ENCODE data around the gene BTN3A1.
"Not testable (repeated sequence)": the region's sequence is repeated elsewhere in the genome, so short reads cannot be mapped to it uniquely, and the experiment has no call there.

Gene BTN3A1

DNA sequence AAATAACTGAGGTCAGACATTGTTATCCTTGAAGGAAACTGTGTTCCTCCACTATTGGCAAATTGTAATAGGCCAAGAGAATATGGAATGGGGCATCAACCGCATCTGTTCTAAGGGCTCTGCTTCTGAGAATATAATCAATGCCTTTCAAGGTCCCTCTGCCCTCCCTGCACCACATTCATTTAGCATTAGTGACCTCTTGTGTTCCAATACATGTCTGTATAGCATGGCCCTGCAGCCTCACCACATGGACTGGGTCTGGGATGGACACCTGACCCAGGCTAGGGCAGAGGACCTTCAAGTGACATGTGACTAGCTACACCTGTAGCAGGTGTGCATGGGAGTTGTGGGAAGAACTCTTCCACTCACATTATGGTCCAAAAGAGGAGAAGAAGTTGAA lies 14.2 kb downstream of the BTN3A1 start:
- DNase-seq: no peak

DNA sequence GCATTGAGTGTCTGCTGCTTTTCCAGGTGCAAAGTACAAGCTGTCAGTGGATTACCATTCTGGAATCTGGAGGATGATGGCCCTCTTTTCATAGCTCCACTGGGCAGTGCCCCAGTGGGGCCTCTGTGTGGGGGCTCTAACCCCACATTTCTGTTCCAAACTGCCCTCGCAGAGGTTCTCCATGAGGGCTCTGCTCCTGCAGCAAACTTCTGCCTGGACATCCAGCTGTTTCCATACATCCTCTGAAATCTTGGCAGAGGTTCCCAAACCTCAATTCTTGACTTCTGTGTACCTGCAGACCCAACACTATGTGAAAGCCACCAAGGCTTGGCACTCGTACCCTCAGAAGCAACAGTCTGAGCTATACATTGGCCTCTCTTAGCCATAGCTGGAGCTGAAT lies 16.0 kb downstream of the BTN3A1 start:
- DNase-seq: not testable (repeated sequence)

DNA sequence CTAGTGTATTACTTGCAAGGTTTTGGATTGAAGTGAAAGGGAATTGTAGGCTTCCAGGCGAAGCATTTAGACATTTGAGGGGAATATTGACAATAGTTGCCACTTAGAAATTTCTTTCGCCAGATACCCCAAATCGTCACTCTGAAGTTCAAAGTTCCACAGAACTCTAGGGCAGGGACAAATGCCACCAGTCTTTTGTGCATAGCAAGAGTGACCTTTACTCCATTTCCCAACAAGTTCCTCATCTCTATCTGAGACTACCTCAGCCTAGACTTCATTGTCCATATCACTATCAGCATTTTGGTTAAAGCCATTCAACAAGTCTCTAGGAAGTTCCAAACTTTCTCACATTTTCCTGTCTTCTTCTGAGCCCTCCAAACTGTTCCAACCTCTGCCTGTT lies 16.7 kb downstream of the BTN3A1 start:
- not testable (repeated sequence) for DNase-seq

DNA sequence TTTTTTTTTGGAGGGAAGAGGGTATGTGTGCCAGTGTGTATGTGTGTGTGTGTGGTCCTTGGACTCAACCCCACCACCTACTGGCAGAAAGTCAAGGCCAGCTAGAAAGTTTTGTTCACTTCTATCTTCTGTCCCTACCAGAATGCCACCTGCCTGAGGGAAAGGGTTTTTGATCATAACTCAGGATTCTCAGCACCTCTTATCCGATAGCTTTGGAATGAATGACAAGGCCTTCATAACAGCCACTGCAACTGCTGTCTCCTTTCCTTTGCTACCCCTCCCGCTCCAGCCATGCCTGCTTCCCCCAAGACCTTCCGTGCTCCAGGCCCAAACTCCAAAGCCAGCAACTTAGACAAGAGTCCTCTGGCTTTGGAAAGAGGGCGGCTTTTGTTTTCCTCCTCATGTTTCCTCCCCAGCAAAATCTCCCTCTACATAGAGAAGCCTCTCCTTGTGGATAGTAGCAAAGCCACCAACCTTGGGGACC lies 18.7 kb downstream of the BTN3A1 start:
- peak; percentile 74 for DNase-seq

DNA sequence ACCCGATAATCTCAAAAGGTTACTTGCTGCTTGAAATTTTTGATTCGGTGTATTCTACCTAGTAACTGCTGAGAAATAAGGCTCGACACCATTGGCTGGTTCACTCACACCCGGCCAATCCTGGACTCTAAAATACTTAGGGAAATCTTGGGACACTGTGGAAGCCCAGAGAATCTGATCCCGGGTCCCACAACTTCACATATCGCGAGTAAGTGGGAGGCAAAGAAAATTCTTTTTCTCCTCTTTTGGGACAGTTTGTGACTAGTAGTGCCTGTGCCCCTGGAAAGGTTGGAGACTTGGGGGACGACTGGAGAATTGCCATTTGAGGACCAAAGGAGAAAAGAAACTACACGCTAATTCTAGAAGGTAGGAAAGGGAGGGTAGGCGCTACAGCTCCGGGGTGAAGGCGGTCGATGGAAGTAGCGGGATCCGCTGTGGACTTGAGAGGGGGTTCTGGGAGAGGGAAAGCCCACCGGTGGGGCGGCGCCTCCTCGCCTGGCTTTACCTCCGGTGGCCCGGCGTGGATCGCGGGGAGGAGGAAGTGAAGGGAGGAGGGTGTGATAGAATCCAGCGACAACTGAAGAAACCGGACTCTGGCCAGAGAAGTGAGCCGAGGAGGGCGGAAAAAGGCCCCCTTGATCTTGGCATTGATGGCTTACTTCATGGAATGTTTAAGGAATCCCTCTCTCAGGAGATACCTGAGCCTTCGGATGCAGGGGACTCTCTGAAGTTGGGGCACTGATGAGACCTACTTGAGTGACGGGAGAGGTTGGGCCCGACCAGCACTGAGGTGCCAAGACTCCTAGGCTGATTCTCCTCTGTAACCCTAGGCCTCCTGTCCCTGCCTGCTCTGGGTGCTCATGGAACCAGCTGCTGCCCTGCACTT lies 19.4 kb downstream of the BTN3A1 start:
- peak; percentile 95 for DNase-seq

DNA sequence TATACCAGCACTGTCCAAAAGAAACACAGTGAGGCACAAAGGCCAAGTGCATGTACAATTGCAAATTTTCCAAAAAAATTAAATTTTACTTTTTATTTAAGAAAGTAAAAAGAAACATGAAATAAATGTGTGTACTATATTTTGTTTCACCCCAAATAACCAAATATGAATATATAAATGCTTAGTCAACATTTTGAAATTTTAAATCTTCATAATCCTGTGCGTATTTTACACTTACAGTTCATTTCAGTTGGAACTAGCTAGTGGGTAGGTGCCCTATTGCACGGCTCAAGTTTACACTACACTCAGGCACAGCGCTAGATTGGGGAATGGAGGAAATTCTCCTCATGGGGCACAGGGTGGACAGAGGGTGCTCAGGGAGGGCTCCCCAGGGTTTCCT lies 20.3 kb downstream of the BTN3A1 start:
- no peak for DNase-seq

DNA sequence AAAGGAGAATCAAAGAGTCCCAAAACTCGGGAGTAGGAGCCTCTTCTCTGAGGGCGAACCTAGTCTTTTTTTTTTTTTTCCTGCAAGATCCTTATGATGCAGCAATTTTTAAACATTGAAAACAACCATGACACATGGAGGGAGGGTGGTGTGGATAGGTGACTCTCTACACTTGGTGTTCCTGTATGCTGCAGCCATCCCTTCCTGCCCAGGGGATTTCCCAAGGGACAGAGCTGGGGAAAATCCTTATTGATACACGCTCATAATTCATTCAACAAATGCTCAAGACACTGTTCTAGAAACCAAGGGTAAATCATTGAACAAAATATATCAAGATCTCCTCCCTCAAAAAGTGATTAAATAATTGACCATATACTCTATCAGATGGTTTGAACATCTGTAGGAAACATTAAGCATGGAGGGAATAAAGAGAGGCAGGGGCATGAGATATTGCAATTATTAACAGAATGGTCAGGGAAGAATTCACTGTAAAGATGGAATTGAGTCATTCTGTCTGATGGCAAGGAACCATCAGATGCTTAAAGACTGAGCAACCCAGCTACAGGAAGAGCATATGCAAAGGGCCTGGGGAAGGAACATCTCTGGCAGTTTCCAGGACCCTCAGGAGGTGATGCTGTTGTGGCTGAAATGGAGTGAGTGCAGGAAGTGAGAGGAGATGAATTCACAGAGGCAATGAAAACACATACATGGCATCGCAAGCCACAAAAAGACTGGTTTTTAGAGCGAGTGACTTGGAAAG lies 24.8 kb downstream of the BTN3A1 start:
- no peak for DNase-seq

DNA sequence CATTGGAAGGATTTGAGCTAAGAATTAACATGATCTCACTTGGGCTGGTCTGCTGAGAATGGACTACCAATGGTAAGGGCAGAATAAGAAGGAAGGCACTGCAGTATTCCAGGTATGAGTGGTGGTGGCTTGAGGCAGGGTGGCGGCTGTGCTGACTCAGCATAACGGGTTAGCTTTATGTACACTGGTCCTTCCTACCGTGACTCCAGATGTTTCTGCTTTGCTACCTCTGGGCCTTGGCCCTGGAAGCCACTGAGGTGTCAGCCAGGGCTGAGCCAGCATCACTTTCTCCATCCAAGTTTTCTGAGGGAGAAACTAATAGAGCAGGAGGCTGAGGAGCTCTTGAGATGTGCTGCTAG lies 25.4 kb downstream of the BTN3A1 start:
- no peak for DNase-seq

DNA sequence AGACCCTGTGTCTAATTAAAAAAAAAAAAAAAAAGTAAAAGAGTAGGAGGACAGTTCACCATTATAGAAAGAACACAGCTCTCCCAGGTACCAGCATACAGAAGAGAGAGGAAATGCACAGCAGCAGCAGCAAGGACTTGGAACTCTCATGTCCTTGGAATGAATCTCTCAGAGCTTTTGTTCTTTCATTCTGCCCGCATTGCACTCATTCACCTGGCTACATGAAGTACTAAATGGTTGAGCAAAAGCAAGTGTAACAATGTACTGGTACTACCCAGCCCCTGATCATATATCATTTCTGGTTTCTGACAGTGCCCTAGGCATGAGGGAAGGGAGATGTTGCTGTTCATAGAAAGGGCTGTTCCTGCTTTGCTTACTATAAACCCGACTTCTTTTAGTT lies 26.1 kb downstream of the BTN3A1 start:
- DNase-seq: no peak

DNA sequence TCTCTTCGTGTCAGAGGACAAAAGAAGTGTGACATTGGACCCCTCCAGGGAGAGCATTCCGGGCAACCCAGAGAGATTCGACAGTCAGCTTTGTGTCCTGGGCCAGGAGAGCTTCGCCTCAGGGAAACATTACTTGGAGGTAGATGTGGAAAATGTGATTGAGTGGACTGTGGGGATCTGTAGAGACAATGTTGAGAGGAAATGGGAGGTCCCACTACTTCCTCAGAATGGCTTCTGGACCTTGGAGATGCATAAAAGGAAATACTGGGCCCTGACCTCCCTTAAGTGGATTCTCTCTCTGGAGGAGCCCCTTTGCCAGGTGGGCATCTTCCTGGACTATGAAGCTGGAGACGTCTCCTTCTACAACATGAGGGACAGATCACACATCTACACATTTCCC lies 28.7 kb downstream of the BTN3A1 start:
- DNase-seq: no peak

DNA sequence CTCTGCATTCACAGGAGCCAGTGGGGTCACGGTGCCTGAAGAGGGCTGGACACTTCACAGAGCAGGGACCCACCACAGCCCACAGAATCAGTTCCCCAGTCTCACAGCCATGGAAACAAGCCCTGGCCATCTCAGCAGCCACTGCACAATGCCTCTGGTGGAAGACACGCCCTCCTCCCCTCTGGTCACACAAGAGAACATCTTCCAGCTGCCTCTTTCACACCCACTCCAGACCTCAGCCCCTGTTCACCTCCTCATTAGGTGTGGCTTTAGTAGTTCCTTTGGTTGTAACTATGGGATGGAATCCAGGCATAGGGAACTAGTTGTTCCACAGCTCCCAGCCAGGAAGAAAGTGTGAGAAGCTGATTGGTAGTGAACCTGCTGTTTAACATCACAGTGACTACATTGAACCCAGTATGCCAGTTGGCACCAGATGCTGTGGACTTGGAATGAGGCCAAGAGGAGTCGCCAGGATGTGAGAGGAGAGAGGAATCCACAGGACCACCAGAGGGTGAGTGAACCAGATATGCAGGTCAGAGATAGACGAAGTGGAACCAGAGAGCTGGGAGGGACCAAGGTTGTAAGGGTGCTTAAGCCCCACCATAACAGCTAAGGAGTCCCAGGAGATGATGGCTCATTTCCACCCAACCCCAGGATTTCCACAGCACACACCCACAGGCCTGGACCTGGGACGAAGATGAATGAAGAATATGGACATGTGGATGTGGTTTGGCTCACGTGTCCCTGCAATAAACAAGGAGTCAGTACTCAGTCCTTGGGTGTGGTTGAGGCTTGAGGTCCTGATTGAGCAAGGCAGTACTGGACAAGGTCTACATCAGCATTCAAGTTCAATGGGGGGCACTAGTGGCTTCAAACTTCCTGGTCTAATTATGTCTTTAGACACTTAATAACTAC lies 29.4 kb downstream of the BTN3A1 start:
- no peak for DNase-seq

DNA sequence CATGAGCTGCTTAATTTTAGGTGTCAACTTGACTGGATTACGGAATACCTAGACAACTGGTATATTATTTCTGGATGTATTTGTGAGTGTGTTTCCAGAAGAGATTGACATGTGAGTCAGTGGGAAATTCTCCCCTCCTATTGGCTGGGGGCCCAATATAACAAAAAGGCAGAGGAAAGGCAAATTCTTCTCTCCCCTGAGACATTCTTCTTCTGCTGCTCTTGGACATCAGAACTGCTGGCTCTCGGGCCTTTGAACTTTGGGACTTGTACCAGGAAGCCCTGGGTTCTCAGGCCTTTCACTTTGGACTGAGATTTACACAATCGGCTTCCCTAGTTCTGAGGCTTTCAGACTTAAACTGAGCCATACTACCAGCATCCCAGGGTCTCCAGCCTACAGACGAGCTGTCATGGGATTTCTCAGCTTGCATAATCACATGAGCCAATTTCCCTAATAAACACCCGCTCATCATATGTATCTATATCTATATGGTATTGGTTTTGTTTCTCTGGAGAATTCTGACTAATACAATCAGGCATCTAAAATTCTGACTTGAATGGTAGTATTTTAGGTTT lies 30.6 kb downstream of the BTN3A1 start:
- DNase-seq: no peak

DNA sequence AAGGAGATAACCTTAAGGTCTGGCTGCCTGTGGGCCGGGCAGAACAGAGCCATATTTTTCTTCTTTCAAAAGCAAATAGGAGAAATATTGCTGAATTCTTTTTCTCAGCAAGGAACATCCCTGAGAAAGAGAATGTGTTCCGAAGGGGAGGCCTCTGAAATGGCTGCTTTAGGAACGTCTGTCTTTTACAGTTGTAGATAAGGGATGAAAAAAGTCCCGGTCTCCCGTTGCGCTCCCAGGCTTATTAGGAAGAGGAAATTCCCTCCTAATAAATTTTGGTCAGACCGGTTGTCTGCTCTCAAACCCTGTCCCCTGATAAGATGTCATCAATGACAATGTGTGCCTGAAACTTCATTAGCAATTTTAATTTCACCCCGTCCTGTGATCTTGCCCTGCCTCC lies 31.6 kb downstream of the BTN3A1 start:
- not testable (repeated sequence) for DNase-seq

DNA sequence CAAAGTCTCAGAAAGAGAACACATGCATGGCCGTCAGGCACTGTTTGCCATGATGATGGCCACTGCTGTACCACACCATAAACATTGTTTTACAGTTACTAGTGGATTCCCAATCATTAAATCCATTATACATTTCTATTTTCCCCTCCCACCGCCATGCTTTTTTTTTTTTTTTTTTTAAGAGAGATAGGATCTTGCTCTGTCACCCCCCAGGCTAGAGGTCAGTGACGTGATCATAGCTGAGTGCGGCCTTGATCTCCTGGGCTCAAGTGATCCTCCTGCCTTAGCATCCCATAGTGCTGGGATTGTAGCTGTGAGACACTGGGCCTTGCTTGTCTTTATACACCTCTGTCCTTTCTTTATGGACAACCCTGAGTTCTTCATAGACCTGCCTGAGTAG lies 33.9 kb downstream of the BTN3A1 start:
- no peak for DNase-seq

DNA sequence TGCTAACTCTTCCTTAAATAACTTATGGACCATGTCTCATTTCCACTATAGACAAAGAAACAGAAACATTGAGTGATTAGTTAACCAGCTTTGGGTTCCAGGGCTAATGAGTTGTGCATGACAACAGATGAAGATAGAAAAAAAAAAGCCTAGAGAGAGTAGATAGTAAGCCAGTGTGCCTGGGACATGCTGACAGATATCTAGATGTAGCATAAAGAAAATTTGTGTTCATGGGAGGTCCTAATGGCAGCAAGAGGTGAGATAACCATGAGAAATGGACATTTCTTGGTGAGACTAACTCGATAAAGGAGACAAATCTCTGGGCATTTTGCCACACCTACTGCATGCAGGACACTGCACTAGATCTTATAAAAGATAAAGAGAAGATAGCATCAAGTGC lies 35.5 kb downstream of the BTN3A1 start:
- DNase-seq: no peak

DNA sequence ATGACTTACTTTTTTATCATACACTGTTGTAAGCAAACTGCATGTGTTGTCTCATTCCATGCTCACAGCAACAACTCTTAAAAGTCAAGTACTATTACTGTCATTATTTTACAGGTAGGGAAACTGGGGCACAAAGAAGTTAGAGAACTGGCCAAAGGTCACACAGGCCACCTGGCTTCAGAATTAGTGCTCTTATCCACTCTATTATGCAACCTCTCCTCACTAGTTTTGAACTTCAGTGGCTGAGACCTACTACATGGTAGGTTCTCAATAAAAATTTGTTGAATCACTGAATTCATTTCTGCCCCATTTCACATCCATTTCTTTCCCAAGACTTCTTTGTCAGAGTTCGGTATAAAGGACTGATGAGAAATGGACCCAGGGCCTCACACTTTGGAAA lies 35.9 kb downstream of the BTN3A1 start:
- DNase-seq: no peak

DNA sequence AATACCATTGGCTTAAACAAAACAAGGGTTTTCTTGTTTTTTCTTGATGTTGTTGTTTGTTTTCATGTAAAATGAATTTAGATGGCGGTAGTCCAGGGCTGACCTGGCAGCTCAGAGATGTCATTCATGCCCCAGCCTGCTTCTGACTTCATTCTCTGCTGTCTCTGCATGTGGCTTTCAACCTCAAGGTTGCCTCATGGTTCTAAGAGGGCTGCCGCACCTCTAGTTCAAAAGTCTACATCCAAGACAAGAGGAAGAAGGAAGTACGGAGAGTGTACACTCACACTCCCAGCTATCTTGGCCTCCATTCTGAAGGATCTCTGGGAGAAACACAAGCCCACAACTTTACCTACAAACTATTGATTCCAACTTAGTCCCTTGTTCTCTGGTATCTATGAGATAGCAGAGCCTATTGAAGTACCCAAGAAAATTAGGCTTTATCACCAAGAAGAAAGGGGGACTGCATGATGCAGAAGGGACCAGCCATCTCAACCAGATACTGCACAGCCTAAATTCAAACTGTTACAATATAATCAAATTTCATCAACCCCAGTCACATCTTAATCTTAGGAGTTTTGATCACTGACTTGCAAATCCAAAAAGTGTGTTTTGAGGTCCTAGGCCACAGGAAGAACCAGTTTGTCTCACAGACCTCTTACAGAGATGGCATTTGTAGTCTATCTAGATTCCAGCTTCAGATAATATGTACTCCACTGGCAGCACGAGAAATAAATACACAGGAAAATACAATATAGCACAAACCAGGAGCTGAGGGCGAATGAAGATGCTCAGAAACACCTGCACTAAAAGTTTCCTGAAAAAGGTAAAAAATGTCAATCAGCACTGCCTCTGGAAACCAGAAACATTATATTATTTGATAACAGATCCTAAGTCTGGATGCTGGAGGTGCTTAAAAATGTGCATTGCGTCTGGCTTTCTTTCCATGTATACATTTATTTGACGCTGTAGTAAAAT lies 37.4 kb downstream of the BTN3A1 start:
- no peak for DNase-seq

DNA sequence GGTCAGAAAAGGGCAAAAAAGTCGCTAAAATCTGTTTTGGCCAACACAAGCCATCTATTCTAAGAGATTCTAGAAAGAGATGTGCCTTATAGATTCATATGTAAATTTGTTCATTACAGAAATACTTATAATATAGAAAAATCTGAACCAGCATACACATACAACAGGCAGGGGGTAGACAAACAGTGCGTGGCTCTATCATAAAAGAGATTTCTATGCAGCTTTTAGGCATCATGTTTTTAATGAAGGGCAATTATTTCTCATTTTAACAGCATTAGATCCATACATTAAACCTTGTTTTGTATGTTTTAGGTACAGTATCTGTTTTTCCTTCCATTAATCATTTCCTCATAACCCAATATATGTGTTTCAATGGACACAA lies 38.9 kb downstream of the BTN3A1 start:
- no peak for DNase-seq

DNA sequence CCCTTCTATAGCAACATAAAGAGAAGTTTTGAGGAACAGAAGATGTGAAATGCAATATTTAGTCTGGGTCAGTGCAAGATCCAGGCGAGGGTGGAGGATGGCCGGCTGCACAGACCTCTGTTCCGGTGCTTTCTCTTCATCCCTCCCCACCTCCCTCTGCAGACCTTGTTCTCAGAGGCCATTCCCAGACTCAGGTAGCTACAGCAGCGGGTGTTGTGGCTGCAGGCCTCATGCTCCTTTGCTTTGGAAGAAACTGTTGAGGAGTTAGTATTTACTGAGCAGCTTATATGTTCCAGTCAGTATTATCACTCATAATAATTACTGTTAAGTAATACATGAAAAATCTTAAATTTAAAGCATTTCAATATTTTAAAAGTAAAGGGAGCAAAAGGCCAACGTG lies 39.9 kb downstream of the BTN3A1 start:
- no peak for DNase-seq

DNA sequence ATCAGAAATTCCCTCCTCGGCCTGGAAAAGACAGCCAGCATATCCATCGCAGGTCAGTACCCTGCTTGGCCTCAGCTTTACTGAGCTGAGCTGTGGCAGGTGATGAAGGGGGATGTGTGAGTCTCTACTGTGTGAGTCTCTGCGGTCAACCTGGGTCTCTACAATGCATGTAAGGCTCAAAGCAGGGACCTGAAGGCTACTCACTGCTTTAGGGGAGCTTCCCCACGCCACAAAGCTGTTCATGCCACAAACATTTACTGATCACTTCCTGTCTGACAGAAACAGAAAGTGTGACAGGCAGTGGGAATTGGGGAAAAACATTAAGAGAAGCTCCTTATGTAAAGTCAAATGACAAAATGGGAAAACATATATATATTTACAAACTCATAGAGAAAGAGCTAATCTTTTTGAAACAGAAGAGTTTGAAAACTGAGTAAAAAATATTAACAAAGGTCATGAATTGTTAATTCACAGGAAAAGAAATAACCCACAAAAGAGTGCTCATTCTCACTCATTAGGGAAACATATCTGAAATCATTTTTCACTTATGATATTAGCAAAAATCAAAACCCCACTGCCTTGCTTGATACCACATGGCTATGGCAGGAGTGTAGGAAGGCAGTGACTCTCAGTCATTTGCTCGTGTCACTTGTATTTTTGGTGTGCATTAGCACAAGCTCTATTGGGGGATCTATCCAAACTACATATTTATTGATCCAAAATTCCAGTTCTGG lies 44.0 kb downstream of the BTN3A1 start:
- DNase-seq: no peak

DNA sequence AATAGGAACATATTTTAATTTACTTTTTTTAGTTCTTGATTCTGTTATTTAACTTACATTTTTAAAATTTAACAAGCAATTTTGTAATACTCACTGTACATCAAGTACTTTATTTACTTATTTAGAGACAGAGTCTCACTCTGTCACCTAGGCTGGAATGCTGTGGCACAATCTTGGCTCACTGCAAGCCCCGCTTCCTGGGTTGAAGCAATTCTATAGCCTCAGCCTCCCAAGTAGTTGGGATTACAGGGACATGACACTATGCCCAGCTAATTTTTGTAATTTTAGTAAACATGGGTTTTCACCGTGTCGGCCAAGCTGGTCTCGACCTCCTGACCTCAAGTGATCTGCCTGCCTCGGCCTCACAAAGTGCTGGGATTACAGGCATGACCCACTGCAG lies 45.2 kb downstream of the BTN3A1 start:
- DNase-seq: no peak

All from eye (tissue), 1 donor.